Renal cortical epithelial cell (primary cell): ENCODE results near the gene SHCBP1L. TPM values are rescaled to one million over a fixed set of nuclear protein-coding genes. Genes with fewer than 3 reads are reported as not detected.

Experiments
- total RNA-seq: library from RNA; depleted of rRNA; stranded (reverse); fragments of >200 nt; gene quantifications from 2 replicates; pipeline ENCODE4 v1.2.3, GENCODE V29; 2014

The SHCBP1L gene
- total RNA-seq, 1 donor from 2014 or later, result 0.20 TPM

Other genes with a start within 250 kb of the SHCBP1L start
- 0.35 and 1.5 TPM in 2 replicates for gene NPL, start 163.4 kb downstream of the SHCBP1L start, total RNA-seq
- gene DHX9, start 113.8 kb downstream of the SHCBP1L start, total RNA-seq, result 156 and 195 TPM in 2 replicates
- gene LAMC1, start 70.3 kb upstream of the SHCBP1L start, total RNA-seq, result 241 and 266 TPM in 2 replicates
- gene LAMC2, start 233.1 kb upstream of the SHCBP1L start, total RNA-seq, result 128 and 1,305 TPM in 2 replicates